Suppressor macrophage treated with lipopolysaccharide for 1 hour (primary cell): Measurements from ENCODE around the gene OR8K1.

ENCODE experiments used
- DNase-seq, 3 donors: peaks; one replicate each; pipeline ENCODE4 v3.0.0-alpha.2; 2020 to 2022

Gene OR8K1

GRCh38 chr11:56345739-56346138 is at the start of gene OR8K1:
Gene OR8K1 (plus strand): TSS chr11:56346039. CDS start chr11:56346039, 0 bp downstream.
- no peak for DNase-seq

- DNase-seq, result no peak
Observed at GRCh38 chr11:56296898-56297297, 48.9 kb upstream of the OR8K1 start.

GRCh38 chr11:56307836-56308235 is 38.0 kb upstream of the OR8K1 start:
- no peak for DNase-seq

GRCh38 chr11:56314844-56315243 is 31.0 kb upstream of the OR8K1 start, which contains the start of gene OR8K3:
Gene OR8K3 (plus strand): TSS chr11:56315144. CDS start chr11:56318307, 3,163 bp downstream.
- DNase-seq, result no peak

GRCh38 chr11:56331861-56332491 is 13.9 kb upstream of the OR8K1 start:
- no peak for DNase-seq

- DNase-seq, result no peak
Observed at GRCh38 chr11:56333156-56333555, 12.7 kb upstream of the OR8K1 start.

GRCh38 chr11:56340289-56340688 is 5.5 kb upstream of the OR8K1 start:
- no peak for DNase-seq

GRCh38 chr11:56353991-56354390 is 8.2 kb downstream of the OR8K1 start, which contains the start of gene OR8J1:
Gene OR8J1 (plus strand): TSS chr11:56354291. CDS start chr11:56360247, 5,956 bp downstream.
- DNase-seq, result no peak

GRCh38 chr11:56375324-56375723 is 29.5 kb downstream of the OR8K1 start, which contains the start of gene OR8U1:
Gene OR8U1 (plus strand): TSS chr11:56375624. CDS start chr11:56375624, 0 bp downstream.
- DNase-seq, result no peak

GRCh38 chr11:56380120-56380519 is 34.3 kb downstream of the OR8K1 start:
- DNase-seq, result no peak

GRCh38 chr11:56394381-56394780 is 48.5 kb downstream of the OR8K1 start:
- DNase-seq, result no peak

GRCh38 chr11:56396047-56396446 is 50.2 kb downstream of the OR8K1 start:
- no peak for DNase-seq
